Mesothelial cell of epicardium (in vitro differentiated cells): ENCODE results near the gene TRIM67. TPM values are rescaled to one million over a fixed set of nuclear protein-coding genes. Genes with fewer than 3 reads are reported as not detected.

ENCODE experiments used
- DNase-seq, 2 experiments: peaks; one replicate each; pipeline ENCODE4 v3.0.0; 2021; ENCODE audit warnings: low spot score in 2 of 2; ENCODE audit not compliant: unreplicated experiment in 2 of 2
- H3K27ac Mint-ChIP-seq: 2 replicates; pipeline ENCODE4 v1.8.0; 2021; ENCODE audit warnings: mixed read lengths
- H3K27me3 Mint-ChIP-seq: 2 replicates; pipeline ENCODE4 v1.8.0; 2021; ENCODE audit warnings: low read depth, mixed read lengths
- H3K36me3 Mint-ChIP-seq: 2 replicates; pipeline ENCODE4 v1.8.0; 2021; ENCODE audit warnings: mixed read lengths
- H3K4me1 Mint-ChIP-seq: 2 replicates; pipeline ENCODE4 v1.8.0; 2021; ENCODE audit warnings: mixed read lengths
- H3K4me3 Mint-ChIP-seq: 2 replicates; pipeline ENCODE4 v1.8.0; 2021; ENCODE audit warnings: mild to moderate bottlenecking, moderate library complexity, mixed read lengths
- H3K9me3 Mint-ChIP-seq: 2 replicates; pipeline ENCODE4 v1.8.0; 2021; ENCODE audit warnings: mixed read lengths
- CTCF ChIP-seq: fragments of 200-600 bp; sonication (generic); IDR thresholded peaks from one replicate; pipeline ENCODE4 v1.5.0; 2021; ENCODE audit warnings: antibody characterized with exemption; ENCODE audit not compliant: unreplicated experiment
- total RNA-seq: library from RNA; stranded (reverse); gene quantifications from 3 replicates; pipeline ENCODE4 v1.2.1, GENCODE V29; 2021

The TRIM67 gene
- total RNA-seq, 1 donor from 2014 or later, result 0.09 TPM

- no peak for TF ChIP-seq CTCF
- no peak for DNase-seq
- H3K4me1 Mint-ChIP-seq, result no peaks in the 10 kb centered on the region
- no peaks in the 10 kb centered on the region for H3K9me3 Mint-ChIP-seq
- no peak overlapping the region for H3K4me3 Mint-ChIP-seq
- H3K27me3 Mint-ChIP-seq, result peaks cover 87% of the 10 kb centered on the region
- no peaks in the 10 kb centered on the region for H3K36me3 Mint-ChIP-seq
- no peak overlapping the region for H3K27ac Mint-ChIP-seq
Observed at GRCh38 chr1:231201979-231202633, 40.2 kb downstream of the TRIM67 start.

GRCh38 chr1:231203259-231204057 is 41.6 kb downstream of the TRIM67 start:
- no peak for TF ChIP-seq CTCF
- Mint-ChIP-seq H3K36me3 (no peaks in the 10 kb centered on the region), H3K27ac (no peak overlapping the region), H3K27me3 (peaks cover 77% of the 10 kb centered on the region), H3K9me3 (no peaks in the 10 kb centered on the region), H3K4me1 (no peaks in the 10 kb centered on the region), H3K4me3 (no peak overlapping the region)
- DNase-seq, result no peak

GRCh38 chr1:231206856-231207255 is 45.0 kb downstream of the TRIM67 start:
- peaks cover 47% of the 10 kb centered on the region for H3K27me3 Mint-ChIP-seq

GRCh38 chr1:231207437-231207836 is 45.6 kb downstream of the TRIM67 start:
- TF ChIP-seq CTCF, result no peak
- H3K4me1 Mint-ChIP-seq, result no peaks in the 10 kb centered on the region
- H3K4me3 Mint-ChIP-seq, result no peak overlapping the region
- H3K27ac Mint-ChIP-seq, result no peak overlapping the region
- H3K36me3 Mint-ChIP-seq, result no peaks in the 10 kb centered on the region
- no peaks in the 10 kb centered on the region for H3K9me3 Mint-ChIP-seq
- no peak for DNase-seq
- H3K27me3 Mint-ChIP-seq, result peaks cover 47% of the 10 kb centered on the region

More at GRCh38 chr1:231206856-231207255, 45.0 kb downstream of the TRIM67 start:
- no peak for TF ChIP-seq CTCF
- no peaks in the 10 kb centered on the region for H3K4me1 Mint-ChIP-seq
- DNase-seq, result no peak
- H3K36me3 Mint-ChIP-seq, result no peaks in the 10 kb centered on the region
- no peak overlapping the region for H3K27ac Mint-ChIP-seq
- H3K9me3 Mint-ChIP-seq, result no peaks in the 10 kb centered on the region
- H3K4me3 Mint-ChIP-seq, result no peak overlapping the region

GRCh38 chr1:231208980-231209379 is 47.1 kb downstream of the TRIM67 start:
- Mint-ChIP-seq H3K27ac (no peak overlapping the region), H3K27me3 (peaks cover 47% of the 10 kb centered on the region), H3K36me3 (no peaks in the 10 kb centered on the region), H3K9me3 (no peaks in the 10 kb centered on the region), H3K4me3 (no peak overlapping the region), H3K4me1 (no peaks in the 10 kb centered on the region)
- DNase-seq, result no peak
- no peak for TF ChIP-seq CTCF
